HL-60/S4 treated with phorbol 12-myristate 13-acetate at 8.2 ng/mL for 4 days and 3 days (cell line): Measurements from ENCODE around the gene OR14I1.

Experiments
- in situ Hi-C: fragments of 300-500 bp; cut with MboI; formaldehyde crosslinking; loops from 2 replicates; pipeline ENCODE4 v1.15.0; 2022; ENCODE audit warnings: low sequenced_read_pairs

Gene OR14I1

GRCh38 chr1:248702714-248703113, at the start of gene OR14I1:
Gene OR14I1, minus strand, starts transcription at chr1:248702766.
- in situ Hi-C loops: no loop called here

GRCh38 chr1:248751635-248752034, 49.1 kb upstream of the OR14I1 start:
- in situ Hi-C loops: no loop called here

GRCh38 chr1:248751142-248751541, 48.6 kb upstream of the OR14I1 start:
- in situ Hi-C loops: no loop called here

- in situ Hi-C loops: no loop called here
These were observed 47.9 kb upstream of the OR14I1 start for GRCh38 chr1:248750496-248750895.

GRCh38 chr1:248748211-248748610, 45.6 kb upstream of the OR14I1 start:
- in situ Hi-C loops: no loop called here

GRCh38 chr1:248740876-248741275, 38.3 kb upstream of the OR14I1 start:
- in situ Hi-C loops: no loop called here

- in situ Hi-C loops: no loop called here
These were observed 37.1 kb upstream of the OR14I1 start for GRCh38 chr1:248739572-248740205.

- in situ Hi-C loops: no loop called here
These were observed 34.9 kb upstream of the OR14I1 start for GRCh38 chr1:248737457-248737856.

GRCh38 chr1:248736977-248737376, 34.4 kb upstream of the OR14I1 start:
- in situ Hi-C loops: no loop called here

- in situ Hi-C loops: no loop called here
These were observed 31.0 kb upstream of the OR14I1 start for GRCh38 chr1:248733566-248733965.

GRCh38 chr1:248730507-248731335, 28.2 kb upstream of the OR14I1 start:
- in situ Hi-C loops: no loop called here

- in situ Hi-C loops: no loop called here
These were observed 11.7 kb upstream of the OR14I1 start for GRCh38 chr1:248714248-248714647.

- in situ Hi-C loops: no loop called here
These were observed 7.8 kb upstream of the OR14I1 start for GRCh38 chr1:248710305-248710900.

GRCh38 chr1:248704606-248705005, 2.0 kb upstream of the OR14I1 start:
- in situ Hi-C loops: no loop called here

GRCh38 chr1:248703674-248704073, 1.1 kb upstream of the OR14I1 start:
- in situ Hi-C loops: no loop called here

GRCh38 chr1:248699099-248699498, 3.5 kb downstream of the OR14I1 start:
- in situ Hi-C loops: no loop called here

- in situ Hi-C loops: no loop called here
These were observed 4.7 kb downstream of the OR14I1 start for GRCh38 chr1:248697907-248698306.

- in situ Hi-C loops: no loop called here
These were observed 5.8 kb downstream of the OR14I1 start for GRCh38 chr1:248696774-248697173.

GRCh38 chr1:248696261-248696660, 6.3 kb downstream of the OR14I1 start:
- in situ Hi-C loops: no loop called here

- in situ Hi-C loops: no loop called here
These were observed 7.0 kb downstream of the OR14I1 start for GRCh38 chr1:248695451-248696132.

- in situ Hi-C loops: no loop called here
These were observed 10.9 kb downstream of the OR14I1 start for GRCh38 chr1:248691567-248692155.
